ENCODE measurements around the gene MROH2A.
"Not testable (repeated sequence)": the region's sequence is repeated elsewhere in the genome, so short reads cannot be mapped to it uniquely, and the experiment has no call there.

MROH2A gene, protein sequence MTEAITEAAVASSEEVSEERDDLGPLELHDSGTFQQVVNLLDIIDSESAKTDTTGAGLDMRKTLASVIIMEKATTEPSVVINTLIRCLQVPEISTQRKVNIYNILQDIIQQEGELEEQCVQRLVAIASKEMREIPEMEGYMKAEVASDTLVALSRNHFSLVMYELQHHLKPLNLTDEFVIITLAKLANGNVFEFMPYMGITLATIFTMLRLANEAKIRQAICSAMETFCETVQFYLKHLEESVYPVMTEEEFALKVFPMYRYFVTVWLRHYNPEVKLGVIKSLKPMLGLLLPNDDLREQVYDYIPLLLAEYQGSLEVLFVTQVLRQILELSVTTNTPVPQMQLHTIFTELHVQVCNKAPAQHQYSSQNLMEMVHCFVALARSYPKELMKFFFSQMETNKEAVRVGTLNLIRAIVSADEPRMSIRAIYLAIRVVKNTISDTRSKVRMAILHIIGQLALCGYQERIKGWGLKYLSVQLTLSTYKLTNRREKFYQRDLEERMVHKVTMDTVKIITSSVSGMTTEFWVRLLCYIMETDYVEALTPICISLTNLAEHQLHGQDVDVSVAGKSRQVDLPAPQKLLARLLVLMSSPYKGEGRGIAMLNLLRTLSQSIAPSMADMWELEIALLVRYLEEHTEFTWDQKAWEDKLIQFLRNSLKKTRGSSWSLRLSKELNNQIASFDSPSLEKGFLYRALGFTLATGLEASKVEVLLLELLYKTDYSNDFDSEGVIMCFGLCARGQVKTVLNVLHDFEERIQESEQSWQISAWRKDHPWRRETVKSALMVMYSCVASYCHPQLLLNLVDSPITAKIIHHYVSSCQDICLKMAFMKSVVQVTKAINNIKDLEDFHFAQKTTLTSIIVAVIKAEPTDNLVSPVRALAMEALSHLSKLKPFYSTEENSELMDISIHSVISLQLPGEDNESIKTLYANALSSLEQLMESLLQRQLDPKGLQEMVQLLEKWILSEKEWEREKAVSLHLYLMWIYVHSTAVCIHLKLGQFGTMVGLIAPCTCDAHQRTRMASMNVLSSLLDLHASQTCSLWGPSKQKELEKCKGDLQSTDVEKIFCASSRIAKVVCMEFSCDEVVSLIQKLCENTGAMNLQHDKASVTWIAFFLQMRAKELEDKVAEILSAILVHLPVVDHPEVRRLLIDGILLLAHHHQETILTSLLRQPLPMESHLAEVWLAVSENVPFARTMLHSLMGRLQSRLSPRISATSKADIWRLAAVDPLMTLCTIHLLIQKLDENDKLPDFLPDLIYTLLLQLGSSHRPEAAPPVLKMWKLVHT (N-terminal part only)
- total RNA-seq, result 0 reads per million in 2 experiments

DNA sequence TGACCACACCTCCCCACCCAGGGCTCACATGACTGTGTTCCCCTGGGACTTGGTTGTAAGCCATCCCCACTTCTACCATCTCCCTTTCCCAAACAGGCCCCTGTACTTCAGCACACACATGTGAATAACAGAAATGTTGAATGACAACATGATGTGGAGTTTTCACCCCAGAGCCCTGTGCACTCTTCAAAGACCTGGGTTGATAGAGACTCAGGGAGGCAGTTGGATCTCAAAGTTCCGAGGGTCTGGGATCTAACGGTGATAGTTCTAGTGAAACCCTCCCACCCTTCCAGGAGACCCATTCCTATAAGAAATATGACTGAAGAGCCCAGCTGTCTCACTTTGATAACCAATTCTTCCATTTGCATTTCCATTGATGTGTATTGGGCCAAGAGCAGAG lies at the start of gene MROH2A:
MROH2A (plus strand) TSS at position 301 of the 400 bp plus-strand sequence. CDS start 1,029 bp downstream, outside the sequence.
- DNase-seq (ENCODE audit: low read depth), result no peak

GRCh38 chr2:233728723-233729301 lies 49.3 kb upstream of the MROH2A start, which contains the start of gene UGT1A3:
Gene UGT1A3, plus strand, starts transcription at chr2:233729042. Its CDS starts 85 bp downstream, at chr2:233729127.
- DNase-seq (ENCODE audit: low read depth), result no peak

DNA sequence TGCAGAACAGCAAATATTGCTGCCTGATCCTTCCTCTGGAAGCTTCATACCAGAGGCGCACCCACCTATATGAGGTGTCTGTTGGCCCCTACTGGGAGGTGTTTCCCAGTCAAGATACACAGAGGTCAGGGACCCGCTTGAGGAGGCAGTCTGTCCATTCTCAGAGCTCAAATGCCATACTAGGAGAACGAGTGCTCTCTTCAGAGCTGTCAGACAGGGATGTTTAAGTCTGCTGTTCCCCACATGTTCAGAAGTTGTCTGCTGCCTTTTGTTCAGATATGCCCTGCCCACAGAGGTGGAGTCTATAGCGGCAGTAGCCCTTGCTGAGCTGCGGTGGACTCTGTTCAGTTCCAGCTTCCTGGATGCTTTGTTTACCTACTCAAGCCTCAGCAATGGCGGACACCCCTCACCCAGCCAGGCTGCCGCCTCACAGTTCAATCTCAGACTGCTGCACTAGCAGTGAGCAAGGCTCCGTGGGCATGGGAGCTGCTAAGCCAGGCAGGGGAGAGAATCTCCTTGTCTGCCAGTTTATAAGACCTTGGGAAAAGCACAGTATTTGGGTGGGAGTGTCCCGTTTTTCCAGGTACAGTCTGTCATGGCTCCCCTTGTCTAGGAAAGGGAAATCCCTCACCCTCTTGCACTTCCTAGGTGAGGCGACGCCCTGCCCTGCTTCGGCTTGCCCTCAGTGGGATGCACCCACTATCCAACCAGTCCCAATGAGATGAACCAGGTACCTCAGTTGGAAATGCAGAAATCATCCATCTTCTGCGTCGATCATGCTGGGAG lies 41.1 kb upstream of the MROH2A start:
- not testable (repeated sequence) for DNase-seq (ENCODE audit: low read depth)

DNA sequence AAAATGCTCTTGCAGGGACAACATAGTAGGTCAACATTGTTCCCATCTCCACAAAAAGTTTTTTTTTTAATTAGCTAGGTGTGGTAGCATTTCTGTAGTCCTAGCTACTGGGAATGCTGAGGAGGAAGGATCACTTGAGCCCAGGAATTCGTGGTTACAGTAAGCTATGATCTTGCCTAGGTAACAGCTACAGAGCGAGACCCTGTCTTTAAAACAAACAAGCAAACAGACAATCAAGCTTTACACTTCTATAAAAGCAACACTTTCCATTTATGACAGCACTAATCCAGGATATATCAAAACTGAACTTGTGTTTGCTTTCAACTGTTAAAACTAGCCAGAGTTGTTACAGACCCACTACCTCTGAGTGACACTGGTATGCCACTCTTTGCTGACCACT lies 37.3 kb upstream of the MROH2A start:
- no peak for DNase-seq (ENCODE audit: low read depth)

DNA sequence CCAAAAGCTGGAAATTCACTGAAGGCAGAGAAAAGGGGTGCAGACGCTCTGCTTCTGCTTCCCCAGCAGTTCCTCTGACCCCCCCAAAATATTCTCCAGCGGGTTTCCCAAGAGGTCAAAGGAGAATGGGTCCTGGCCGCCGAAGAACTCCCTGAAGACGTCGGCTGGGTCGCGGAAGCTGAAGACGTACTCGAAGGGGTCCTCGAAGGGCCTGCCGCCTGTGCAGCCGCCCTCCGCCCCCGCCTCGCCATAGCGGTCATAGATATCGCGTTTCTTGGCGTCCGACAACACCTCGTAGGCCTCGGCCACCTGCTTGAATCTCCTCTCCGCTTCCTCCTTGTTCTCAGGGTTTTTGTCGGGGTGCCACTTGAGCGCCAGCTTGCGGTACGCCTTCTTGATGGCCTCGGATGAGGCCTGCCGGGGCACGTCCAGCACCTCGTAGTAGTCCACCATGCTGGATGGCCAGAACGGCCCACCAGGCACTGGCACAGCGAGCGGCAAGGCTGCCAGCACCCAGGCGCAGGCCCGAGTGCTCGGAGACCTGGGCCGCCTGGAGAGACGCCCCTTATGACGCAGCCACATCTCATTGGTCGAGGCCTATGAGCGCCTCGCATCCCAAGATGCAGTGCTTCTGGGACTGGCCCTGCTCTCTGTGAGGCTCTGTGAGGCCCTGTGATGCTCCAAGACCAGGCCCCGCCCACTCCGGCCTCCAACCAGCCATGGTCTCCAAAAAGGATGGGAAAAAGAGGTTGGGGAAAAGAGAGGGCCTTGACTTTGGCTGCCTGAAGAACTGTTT lies 34.5 kb upstream of the MROH2A start:
- no peak for DNase-seq (ENCODE audit: low read depth)

DNA sequence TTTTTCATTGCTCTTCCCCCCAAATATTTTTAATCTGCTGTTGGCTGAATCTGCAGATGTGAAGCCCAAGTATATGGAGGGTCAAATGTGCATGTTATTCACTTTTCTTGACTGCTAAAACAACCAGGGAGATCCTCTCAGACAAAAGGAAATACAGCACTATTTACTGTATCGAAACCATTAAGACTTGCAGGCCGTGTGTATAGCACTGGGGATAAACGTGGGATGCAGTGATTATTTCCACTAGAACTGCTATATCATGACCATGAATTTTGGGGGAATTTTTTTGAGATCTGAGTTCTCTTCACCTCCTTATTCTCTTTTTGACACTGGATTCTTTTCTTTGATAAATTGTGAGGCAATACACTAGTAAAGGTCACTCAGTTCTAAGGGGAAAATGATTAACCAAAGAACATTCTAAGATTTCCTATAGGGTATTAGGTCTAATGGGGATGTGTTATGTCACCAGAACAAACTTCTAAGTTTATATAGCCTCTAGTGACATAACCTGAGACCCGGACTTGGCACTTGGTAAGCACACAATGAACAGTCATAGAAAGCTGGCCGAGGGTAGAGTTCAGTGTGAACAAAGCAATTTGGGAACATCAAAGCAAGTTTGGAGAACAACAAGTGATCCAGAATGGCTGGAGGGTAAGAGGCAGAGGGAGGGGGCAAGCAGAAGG lies 32.9 kb upstream of the MROH2A start:
- DNase-seq (ENCODE audit: low read depth), result no peak

GRCh38 chr2:233745838-233746237 lies 32.3 kb upstream of the MROH2A start:
- not testable (repeated sequence) for DNase-seq (ENCODE audit: low read depth)

DNA sequence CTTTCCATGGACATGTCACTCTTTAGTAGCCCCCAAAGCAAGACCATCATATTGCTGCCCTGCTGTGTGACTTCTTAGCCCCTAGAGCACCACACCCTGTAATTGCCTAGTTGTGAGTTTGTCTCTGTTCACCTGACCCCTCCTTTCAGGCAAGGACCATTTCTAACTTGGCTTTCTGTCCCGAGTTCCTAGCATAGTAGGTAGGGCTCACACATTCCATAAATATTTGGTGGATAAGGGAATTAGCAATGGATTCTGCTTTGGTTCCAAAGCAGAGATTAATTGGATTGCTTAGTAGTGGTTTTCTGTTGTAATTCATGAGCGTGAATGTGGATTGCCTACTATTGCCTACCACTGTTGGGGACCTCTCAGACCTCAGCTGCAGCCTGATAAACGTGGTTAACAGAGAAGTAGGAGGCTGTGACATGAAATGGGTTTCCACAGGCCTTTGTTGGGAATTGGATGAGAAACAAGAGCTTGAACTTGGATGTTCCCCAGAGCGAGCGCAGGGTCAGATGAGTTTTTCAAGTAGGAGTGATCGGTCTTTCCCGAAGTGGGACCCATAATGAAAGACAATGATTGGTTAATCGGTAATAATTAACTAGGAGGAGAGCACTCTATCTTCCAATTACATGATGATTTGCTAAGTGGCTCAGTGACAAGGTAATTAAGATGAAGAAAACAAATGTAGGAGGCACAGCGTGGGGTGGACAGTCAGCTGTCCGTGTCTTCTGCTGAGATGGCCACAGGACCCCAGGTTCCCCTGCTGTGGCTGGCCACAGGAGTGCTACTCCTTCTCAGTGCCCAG lies 31.5 kb upstream of the MROH2A start:
- DNase-seq (ENCODE audit: low read depth), result no peak

DNA sequence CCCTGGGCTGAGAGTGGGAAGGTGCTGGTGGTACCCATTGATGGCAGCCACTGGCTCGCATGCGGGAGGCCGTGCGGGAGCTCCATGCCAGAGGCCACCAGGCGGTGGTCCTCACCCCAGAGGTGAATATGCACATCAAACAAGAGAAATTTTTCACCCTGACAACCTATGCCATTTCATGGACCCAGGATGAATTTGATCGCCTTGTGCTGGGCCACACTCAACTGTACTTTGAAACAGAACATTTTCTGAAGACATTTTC lies 30.9 kb upstream of the MROH2A start:
- DNase-seq (ENCODE audit: low read depth), result no peak

DNA sequence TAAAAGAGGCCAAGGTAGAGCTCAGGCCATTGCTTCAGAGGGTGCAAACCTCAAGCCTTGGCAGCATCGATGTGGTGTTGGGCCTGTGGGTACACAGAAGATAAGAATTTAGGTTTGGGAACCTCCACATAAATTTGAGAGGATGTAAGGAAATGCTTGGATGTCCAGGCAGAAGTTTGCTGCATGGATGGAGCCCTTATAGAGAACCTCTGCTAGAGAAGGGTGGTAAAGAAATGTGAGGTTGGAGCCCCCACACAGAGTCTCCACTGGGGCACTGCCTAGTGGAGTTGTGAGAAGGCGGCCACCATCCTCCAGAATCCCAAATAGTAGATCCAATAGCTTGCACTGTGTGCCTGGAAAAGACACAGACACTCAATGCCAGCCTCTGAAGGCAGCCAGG lies 27.4 kb upstream of the MROH2A start:
- not testable (repeated sequence) for DNase-seq (ENCODE audit: low read depth)

DNA sequence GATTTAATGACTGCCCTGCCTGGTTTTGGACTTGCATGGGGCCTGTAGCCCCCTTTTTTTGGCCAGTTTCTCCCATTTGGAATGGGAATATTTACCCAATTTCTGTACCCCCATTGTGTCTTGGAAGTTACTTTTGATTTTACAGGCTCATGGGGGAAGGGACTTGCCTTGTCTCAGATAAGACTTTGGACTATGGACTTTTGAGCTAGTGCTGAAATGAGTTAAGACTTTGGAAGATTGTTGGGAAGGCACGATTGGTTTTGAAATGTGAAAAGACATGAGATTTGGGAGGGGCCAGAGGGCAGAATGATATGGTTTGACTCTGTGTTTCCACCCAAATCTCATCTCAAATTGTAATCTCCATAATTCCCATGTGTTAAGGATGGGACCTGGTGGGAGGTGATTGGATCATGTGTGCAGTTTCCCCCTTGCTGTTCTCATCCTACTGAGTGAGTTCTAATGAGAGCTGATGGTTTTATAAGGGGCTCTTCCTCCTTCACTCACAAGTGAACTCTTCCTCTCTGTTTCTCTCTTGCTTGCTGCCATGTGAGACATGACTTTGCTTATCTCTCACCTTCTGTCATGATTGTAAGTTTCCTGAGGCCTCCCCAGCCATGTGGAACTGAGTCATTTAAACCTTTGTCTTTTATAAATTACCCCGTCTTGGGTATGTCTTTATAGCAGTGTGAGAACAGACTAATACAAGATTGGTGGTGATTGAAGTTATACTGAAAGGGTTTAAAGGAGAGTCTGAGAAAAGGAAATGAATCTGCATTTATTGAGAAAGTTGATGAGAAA lies 26.7 kb upstream of the MROH2A start:
- not testable (repeated sequence) for DNase-seq (ENCODE audit: low read depth)

- no peak for DNase-seq (ENCODE audit: low read depth)
Measured at GRCh38 chr2:233754872-233755611, 23.1 kb upstream of the MROH2A start.

DNA sequence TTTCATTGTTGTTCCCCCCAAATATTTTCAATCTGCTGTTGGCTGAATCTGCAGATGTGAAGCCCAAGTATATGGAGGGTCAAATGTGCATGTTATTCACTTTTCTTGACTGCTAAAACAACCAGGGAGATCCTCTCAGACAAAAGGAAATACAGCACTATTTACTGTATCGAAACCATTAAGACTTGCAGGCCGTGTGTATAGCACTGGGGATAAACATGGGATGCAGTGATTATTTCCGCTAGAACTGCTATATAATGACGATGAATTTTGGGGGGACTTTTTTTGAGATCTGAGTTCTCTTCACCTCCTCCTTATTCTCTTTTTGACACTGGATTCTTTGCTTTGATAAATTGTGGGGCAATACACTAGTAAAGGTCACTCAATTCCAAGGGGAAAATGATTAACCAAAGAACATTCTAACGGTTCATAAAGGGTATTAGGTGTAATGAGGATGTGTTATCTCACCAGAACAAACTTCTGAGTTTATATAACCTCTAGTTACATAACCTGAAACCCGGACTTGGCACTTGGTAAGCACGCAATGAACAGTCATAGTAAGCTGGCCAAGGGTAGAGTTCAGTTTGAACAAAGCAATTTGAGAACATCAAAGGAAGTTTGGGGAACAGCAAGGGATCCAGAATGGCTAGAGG lies 21.6 kb upstream of the MROH2A start:
- no peak for DNase-seq (ENCODE audit: low read depth)

GRCh38 chr2:233758141-233758540 lies 20.0 kb upstream of the MROH2A start:
- DNase-seq (ENCODE audit: low read depth), result no peak

DNA sequence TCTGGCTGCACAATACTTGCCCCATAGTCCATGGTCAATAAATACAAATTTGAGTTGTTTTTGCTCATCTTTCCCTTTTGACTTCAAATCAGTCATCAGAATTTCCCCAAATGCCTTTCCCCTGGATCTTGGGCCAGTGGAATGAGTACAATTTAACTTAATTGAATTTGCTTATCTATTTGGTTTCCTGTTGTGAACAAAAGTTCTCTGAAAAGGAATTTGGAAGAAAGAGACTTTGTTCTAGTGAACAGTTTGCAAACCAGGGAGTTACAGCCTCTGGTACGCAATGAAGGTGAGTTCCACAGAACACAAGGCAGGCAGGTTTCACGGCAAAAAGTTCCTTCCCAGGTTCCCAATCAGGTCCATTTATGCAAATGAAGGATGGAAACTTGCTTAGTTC lies 19.3 kb upstream of the MROH2A start:
- DNase-seq (ENCODE audit: low read depth), result no peak

- no peak for DNase-seq (ENCODE audit: low read depth)
Measured at GRCh38 chr2:233760043-233760442, 18.1 kb upstream of the MROH2A start, which contains the start of gene UGT1A1. Gene UGT1A1, plus strand, starts transcription at chr2:233760270. Its CDS starts 18 bp downstream, at chr2:233760288.

Data from T follicular helper cell (primary cell).